Astrocyte (in vitro differentiated cells and primary cell): ENCODE measurements around the gene TMOD1. TPM values are rescaled to one million over a fixed set of nuclear protein-coding genes. Genes with fewer than 3 reads are reported as not detected.

Experiments used
- DNase-seq: peaks from one replicate; pipeline ENCODE4 v3.0.0-alpha.2; 2010; ENCODE audit warnings: low read depth
- FAIRE-seq: peaks from 2 replicates; lab custom pipeline; 2011; peaks lifted over from hg19 to GRCh38; lab: Jason Lieb, UNC
- H2AFZ ChIP-seq: 2 replicates; pipeline ENCODE4 v1.6.0; 2012; ENCODE audit warnings: low read depth, low read length, inconsistent platforms
- H3K27ac ChIP-seq: 2 replicates; pipeline ENCODE4 v1.5.1; 2011; ENCODE audit warnings: low read depth, low read length, inconsistent platforms
- H3K27me3 ChIP-seq: 2 replicates; pipeline ENCODE4 v1.6.0; 2011; ENCODE audit warnings: low read length, inconsistent platforms; ENCODE audit not compliant: insufficient read depth
- H3K36me3 ChIP-seq: 2 replicates; pipeline ENCODE4 v1.5.1; 2011; ENCODE audit warnings: low read length, inconsistent platforms; ENCODE audit not compliant: insufficient read depth
- H3K4me1 ChIP-seq: 2 replicates; pipeline ENCODE4 v1.5.1; 2011; ENCODE audit warnings: low read length, inconsistent platforms; ENCODE audit not compliant: insufficient read depth
- H3K4me2 ChIP-seq: 2 replicates; pipeline ENCODE4 v1.6.0; 2012; ENCODE audit warnings: low read length, inconsistent platforms
- H3K4me3 ChIP-seq: 2 replicates; pipeline ENCODE4 v1.5.1; 2011; ENCODE audit warnings: low read depth, mild to moderate bottlenecking, low read length, inconsistent platforms; ENCODE audit not compliant: insufficient read depth
- H3K79me2 ChIP-seq: 2 replicates; pipeline ENCODE4 v1.6.0; 2012; ENCODE audit warnings: mild to moderate bottlenecking, low read length, inconsistent platforms; ENCODE audit not compliant: insufficient read depth
- H3K9ac ChIP-seq: 2 replicates; pipeline ENCODE4 v1.6.0; 2012; ENCODE audit warnings: mild to moderate bottlenecking, low read length, inconsistent platforms
- H3K9me3 ChIP-seq: 2 replicates; pipeline ENCODE4 v1.5.1; 2012; ENCODE audit warnings: low read depth, mild to moderate bottlenecking, low read length, inconsistent platforms; ENCODE audit not compliant: insufficient read depth
- H4K20me1 ChIP-seq: 2 replicates; pipeline ENCODE4 v1.6.0; 2012; ENCODE audit warnings: low read length, inconsistent platforms; ENCODE audit not compliant: insufficient read depth
- H3K27ac Mint-ChIP-seq: one replicate; pipeline ENCODE4 v1.8.0; 2021; ENCODE audit warnings: mild to moderate bottlenecking, mixed read lengths; ENCODE audit not compliant: unreplicated experiment
- H3K27me3 Mint-ChIP-seq: one replicate; pipeline ENCODE4 v1.8.0; 2021; ENCODE audit warnings: low read depth, mixed read lengths; ENCODE audit not compliant: unreplicated experiment
- H3K36me3 Mint-ChIP-seq: one replicate; pipeline ENCODE4 v1.8.0; 2021; ENCODE audit warnings: low read depth, mixed read lengths; ENCODE audit not compliant: unreplicated experiment
- H3K4me1 Mint-ChIP-seq: one replicate; pipeline ENCODE4 v1.8.0; 2021; ENCODE audit warnings: low read depth, mixed read lengths; ENCODE audit not compliant: unreplicated experiment
- H3K4me3 Mint-ChIP-seq: one replicate; pipeline ENCODE4 v1.8.0; 2021; ENCODE audit warnings: mild to moderate bottlenecking, moderate library complexity, mixed read lengths; ENCODE audit not compliant: unreplicated experiment
- H3K9me3 Mint-ChIP-seq: one replicate; pipeline ENCODE4 v1.8.0; 2021; ENCODE audit warnings: mild to moderate bottlenecking, mixed read lengths; ENCODE audit not compliant: unreplicated experiment
- CTCF ChIP-seq: IDR thresholded peaks from 2 replicates; pipeline ENCODE4 v1.5.1; 2011; ENCODE audit warnings: low read depth, mild to moderate bottlenecking, inconsistent platforms, low read length, moderate library complexity; ENCODE audit not compliant: insufficient read depth
- EZH2 ChIP-seq: IDR thresholded peaks from 2 replicates; pipeline ENCODE4 v1.6.1; 2012; ENCODE audit warnings: mild to moderate bottlenecking, low read length, inconsistent platforms; ENCODE audit not compliant: insufficient read depth
- total RNA-seq: library from RNA; stranded (reverse); gene quantifications from 2 replicates; pipeline ENCODE4 v1.2.1, GENCODE V29; 2021

The TMOD1 gene
- total RNA-seq, 1 donor from 2014 or later, result 0.48 TPM

DNA sequence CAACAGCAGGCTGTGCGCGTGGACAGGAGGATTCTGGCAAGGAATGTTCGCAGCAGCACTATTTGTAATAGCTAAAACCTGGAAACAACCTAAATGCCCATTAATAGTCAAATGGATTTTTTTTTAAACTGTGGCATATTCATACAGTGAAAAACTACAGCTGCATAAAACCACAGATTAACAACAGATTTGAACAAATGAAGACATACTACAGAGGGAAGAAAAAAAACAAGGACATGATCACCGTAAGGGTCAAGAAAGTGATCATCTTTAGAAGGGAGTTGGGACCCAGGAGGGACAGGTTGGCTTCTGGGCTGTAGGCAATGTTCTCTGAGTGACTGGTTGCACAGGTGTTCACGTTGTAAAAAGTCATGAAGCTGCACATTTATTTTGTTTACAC lies 1.2 kb upstream of the TMOD1 start:
- Mint-ChIP-seq H3K27ac (no peak overlapping the region), H3K9me3 (peaks cover 4% of the 10 kb centered on the region), H3K36me3 (peaks cover 17% of the 10 kb centered on the region), H3K4me3 (no peak overlapping the region), H3K27me3 (peaks cover 50% of the 10 kb centered on the region), H3K4me1 (peaks cover 3% of the 10 kb centered on the region)
- H3K27me3 ChIP-seq, result peaks cover 47% of the 10 kb centered on the region
- H3K36me3 ChIP-seq, result no peaks in the 10 kb centered on the region
- no peak for DNase-seq
- H3K9me3 ChIP-seq, result no peaks in the 10 kb centered on the region
- H3K79me2 ChIP-seq, result no peaks in the 10 kb centered on the region
- peaks cover 2% of the 10 kb centered on the region for H3K4me1 ChIP-seq
- no peak for FAIRE-seq
- no peaks in the 10 kb centered on the region for H4K20me1 ChIP-seq
- H3K4me3 ChIP-seq, result no peak overlapping the region
- H3K4me2 ChIP-seq, result no peak overlapping the region
- H3K9ac ChIP-seq, result no peak overlapping the region
- H3K27ac ChIP-seq, result no peak overlapping the region
- no peak overlapping the region for H2AFZ ChIP-seq
- no peak for TF ChIP-seq EZH2
- no peak for TF ChIP-seq CTCF

GRCh38 chr9:97500765-97501176 lies 695 bp upstream of the TMOD1 start:
- Mint-ChIP-seq H3K36me3 (peaks cover 14% of the 10 kb centered on the region), H3K9me3 (peaks cover 4% of the 10 kb centered on the region), H3K4me1 (peaks cover 3% of the 10 kb centered on the region), H3K27ac (no peak overlapping the region), H3K4me3 (peak overlapping the region; percentile 84), H3K27me3 (peaks cover 50% of the 10 kb centered on the region)
- Histone ChIP-seq H3K36me3 (no peaks in the 10 kb centered on the region), H3K9ac (no peak overlapping the region), H4K20me1 (no peaks in the 10 kb centered on the region), H3K79me2 (no peaks in the 10 kb centered on the region), H3K4me1 (peaks cover 2% of the 10 kb centered on the region), H3K27me3 (peaks cover 51% of the 10 kb centered on the region), H2AFZ (no peak overlapping the region), H3K27ac (no peak overlapping the region), H3K4me3 (no peak overlapping the region), H3K9me3 (no peaks in the 10 kb centered on the region), H3K4me2 (peak overlapping the region; percentile 80)
- FAIRE-seq, result no peak
- no peak for DNase-seq
- TF ChIP-seq CTCF, result no peak
- no peak for TF ChIP-seq EZH2

GRCh38 chr9:97501972-97502221 lies 431 bp downstream of the TMOD1 start:
- Histone ChIP-seq H3K36me3 (no peaks in the 10 kb centered on the region), H3K4me2 (peak overlapping the region; percentile 80), H3K4me1 (peaks cover 2% of the 10 kb centered on the region), H3K27me3 (peaks cover 60% of the 10 kb centered on the region), H3K9ac (no peak overlapping the region), H3K4me3 (peak overlapping the region; percentile 37), H3K27ac (no peak overlapping the region), H3K79me2 (no peaks in the 10 kb centered on the region), H4K20me1 (no peaks in the 10 kb centered on the region), H3K9me3 (no peaks in the 10 kb centered on the region), H2AFZ (no peak overlapping the region)
- Mint-ChIP-seq H3K4me3 (no peak overlapping the region), H3K4me1 (peaks cover 3% of the 10 kb centered on the region), H3K9me3 (peaks cover 4% of the 10 kb centered on the region), H3K36me3 (peaks cover 5% of the 10 kb centered on the region), H3K27me3 (peaks cover 50% of the 10 kb centered on the region), H3K27ac (no peak overlapping the region)
- DNase-seq (no peak), FAIRE-seq (no peak)
- TF ChIP-seq CTCF, result no peak
- no peak for TF ChIP-seq EZH2
